ENCODE data around the gene LRRC8B. TPM values are rescaled to one million over a fixed set of nuclear protein-coding genes. Genes with fewer than 3 reads are reported as not detected.

Gene LRRC8B
- total and polyA plus RNA-seq, 9 of the 15 experiments (the other 6 are each of a cell fraction or from before 2014, with no cell fraction given), result 4.3 to 43.7 (median 14.4) TPM

DNA sequence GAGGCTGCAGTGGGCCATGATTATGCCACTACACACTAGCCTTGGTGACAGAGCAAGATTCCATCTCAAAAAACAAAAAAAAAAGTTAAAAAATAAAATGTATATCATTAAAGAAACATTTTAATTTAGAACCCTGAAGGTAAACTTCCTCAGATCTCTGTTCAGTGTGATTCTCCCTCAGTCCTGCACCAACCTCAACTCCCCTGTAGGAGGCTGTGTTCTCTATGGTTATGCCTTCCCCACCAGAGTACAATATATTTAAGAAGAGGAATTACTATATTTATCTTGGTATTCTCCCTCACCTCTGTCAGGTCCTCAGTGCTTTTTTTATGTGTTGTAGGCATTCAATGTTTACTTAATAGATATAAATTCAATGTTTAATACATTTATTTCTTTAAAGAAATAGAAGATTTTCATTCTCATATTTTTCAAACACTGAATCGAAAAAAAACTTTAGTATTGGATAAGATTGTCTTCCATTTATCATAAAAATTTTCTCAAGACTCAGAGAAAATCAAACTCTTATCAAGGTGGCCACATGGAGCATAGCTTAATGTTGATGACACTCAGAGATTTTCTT, 4.8 kb upstream of the LRRC8B start (continued):
- TF ChIP-seq KLF16 (IDR thresholded peaks at IDR 0.05) (0 out of 2 replicates have a peak, but pooled peaks have one; percentile 7), RFX5 (IDR thresholded peaks at IDR 0.05; ENCODE audit: low read depth, low read length) (no peak), DPF2 (IDR thresholded peaks at IDR 0.05) (no peak), SMC3 (conservative IDR thresholded peaks at IDR 0.05; ENCODE audit: insufficient read depth, low read depth, low read length) (peak; percentile 54), RAD21 (CRISPR knock-in tag; conservative IDR thresholded peaks at IDR 0.05 in 1 of 2, IDR thresholded peaks at IDR 0.05 in 1 of 2) (peak; percentile 77 to 87), CTBP1 (IDR thresholded peaks at IDR 0.05; ENCODE audit: borderline replicate concordance) (no peak), NBN (IDR thresholded peaks at IDR 0.05; ENCODE audit: low read depth) (no peak), DEAF1 (CRISPR knock-in tag; IDR thresholded peaks at IDR 0.05) (peak; percentile 70; the same call in 1 of the 2 replicates)
- TF ChIP-seq, protein P1, sequence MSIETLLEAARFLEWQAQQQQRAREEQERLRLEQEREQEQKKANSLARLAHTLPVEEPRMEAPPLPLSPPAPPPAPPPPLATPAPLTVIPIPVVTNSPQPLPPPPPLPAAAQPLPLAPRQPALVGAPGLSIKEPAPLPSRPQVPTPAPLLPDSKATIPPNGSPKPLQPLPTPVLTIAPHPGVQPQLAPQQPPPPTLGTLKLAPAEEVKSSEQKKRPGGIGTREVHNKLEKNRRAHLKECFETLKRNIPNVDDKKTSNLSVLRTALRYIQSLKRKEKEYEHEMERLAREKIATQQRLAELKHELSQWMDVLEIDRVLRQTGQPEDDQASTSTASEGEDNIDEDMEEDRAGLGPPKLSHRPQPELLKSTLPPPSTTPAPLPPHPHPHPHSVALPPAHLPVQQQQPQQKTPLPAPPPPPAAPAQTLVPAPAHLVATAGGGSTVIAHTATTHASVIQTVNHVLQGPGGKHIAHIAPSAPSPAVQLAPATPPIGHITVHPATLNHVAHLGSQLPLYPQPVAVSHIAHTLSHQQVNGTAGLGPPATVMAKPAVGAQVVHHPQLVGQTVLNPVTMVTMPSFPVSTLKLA (conservative IDR thresholded peaks at IDR 0.05), result 0 out of 4 replicates have a peak, but pooled peaks have one; percentile 13 to 17
- TF ChIP-seq, protein P2, sequence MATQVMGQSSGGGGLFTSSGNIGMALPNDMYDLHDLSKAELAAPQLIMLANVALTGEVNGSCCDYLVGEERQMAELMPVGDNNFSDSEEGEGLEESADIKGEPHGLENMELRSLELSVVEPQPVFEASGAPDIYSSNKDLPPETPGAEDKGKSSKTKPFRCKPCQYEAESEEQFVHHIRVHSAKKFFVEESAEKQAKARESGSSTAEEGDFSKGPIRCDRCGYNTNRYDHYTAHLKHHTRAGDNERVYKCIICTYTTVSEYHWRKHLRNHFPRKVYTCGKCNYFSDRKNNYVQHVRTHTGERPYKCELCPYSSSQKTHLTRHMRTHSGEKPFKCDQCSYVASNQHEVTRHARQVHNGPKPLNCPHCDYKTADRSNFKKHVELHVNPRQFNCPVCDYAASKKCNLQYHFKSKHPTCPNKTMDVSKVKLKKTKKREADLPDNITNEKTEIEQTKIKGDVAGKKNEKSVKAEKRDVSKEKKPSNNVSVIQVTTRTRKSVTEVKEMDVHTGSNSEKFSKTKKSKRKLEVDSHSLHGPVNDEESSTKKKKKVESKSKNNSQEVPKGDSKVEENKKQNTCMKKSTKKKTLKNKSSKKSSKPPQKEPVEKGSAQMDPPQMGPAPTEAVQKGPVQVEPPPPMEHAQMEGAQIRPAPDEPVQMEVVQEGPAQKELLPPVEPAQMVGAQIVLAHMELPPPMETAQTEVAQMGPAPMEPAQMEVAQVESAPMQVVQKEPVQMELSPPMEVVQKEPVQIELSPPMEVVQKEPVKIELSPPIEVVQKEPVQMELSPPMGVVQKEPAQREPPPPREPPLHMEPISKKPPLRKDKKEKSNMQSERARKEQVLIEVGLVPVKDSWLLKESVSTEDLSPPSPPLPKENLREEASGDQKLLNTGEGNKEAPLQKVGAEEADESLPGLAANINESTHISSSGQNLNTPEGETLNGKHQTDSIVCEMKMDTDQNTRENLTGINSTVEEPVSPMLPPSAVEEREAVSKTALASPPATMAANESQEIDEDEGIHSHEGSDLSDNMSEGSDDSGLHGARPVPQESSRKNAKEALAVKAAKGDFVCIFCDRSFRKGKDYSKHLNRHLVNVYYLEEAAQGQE (IDR thresholded peaks at IDR 0.05; ENCODE audit: borderline replicate concordance), result peak; percentile 67; the same call in 1 of the 2 replicates
- TF ChIP-seq, protein P2 (CRISPR knock-in tag; IDR thresholded peaks at IDR 0.05; ENCODE audit: low read depth), result no peak
